OCI-LY3 (cell line): ENCODE results near the gene GCNA.
"Not testable (repeated sequence)": the region's sequence is repeated elsewhere in the genome, so short reads cannot be mapped to it uniquely, and the experiment has no call there.

Experiments
- H2AFZ ChIP-seq: fragments of 200-600, 300-600 bp; shearing (Covaris generic); 2 replicates; pipeline ENCODE4 v1.6.0; 2014; ENCODE audit warnings: antibody characterized with exemption, low read depth, low read length
- H3K27ac ChIP-seq: fragments of 200-600, 300-600 bp; sonication (generic); 2 replicates; pipeline ENCODE4 v1.5.1; 2014; ENCODE audit warnings: mild to moderate bottlenecking, low read length, moderate library complexity, mixed read lengths
- H3K27me3 ChIP-seq: fragments of 200-600, 300-600 bp; sonication (generic); 2 replicates; pipeline ENCODE4 v1.6.1; 2014; ENCODE audit warnings: low read depth, low read length, mixed read lengths
- H3K36me3 ChIP-seq: fragments of 200-600, 300-600 bp; sonication (generic); replicated peaks from 2 replicates; pipeline ENCODE3; 2014; ENCODE audit warnings: low read depth, low read length, mixed read lengths
- H3K4me1 ChIP-seq: fragments of 300-600, 200-600 bp; sonication (generic); 2 replicates; pipeline ENCODE4 v1.6.1; 2014; ENCODE audit warnings: low read length, mixed read lengths
- H3K4me2 ChIP-seq: fragments of 200-600, 300-600 bp; sonication (generic); 2 replicates; pipeline ENCODE4 v1.6.1; 2014; ENCODE audit warnings: low read length, mixed read lengths
- H3K4me3 ChIP-seq: fragments of 300-600, 200-600 bp; sonication (generic); 2 replicates; pipeline ENCODE4 v1.5.1; 2014; ENCODE audit warnings: antibody characterized with exemption, mild to moderate bottlenecking, low read length, moderate library complexity
- H3K79me2 ChIP-seq: fragments of 300-600, 200-600 bp; shearing (Covaris generic); 2 replicates; pipeline ENCODE4 v1.6.1; 2014; ENCODE audit warnings: mild to moderate bottlenecking, low read length, mixed read lengths
- H3K9ac ChIP-seq: fragments of 300-600, 200-600 bp; shearing (Covaris generic); 2 replicates; pipeline ENCODE4 v1.6.0; 2014; ENCODE audit warnings: mild to moderate bottlenecking, low read length, moderate library complexity
- H3K9me3 ChIP-seq: fragments of 200-600, 300-600 bp; shearing (Covaris generic); 2 replicates; pipeline ENCODE4 v1.6.1; 2014; ENCODE audit warnings: low read length, mixed read lengths; ENCODE audit not compliant: insufficient read depth
- H4K20me1 ChIP-seq: fragments of 200-600, 300-600 bp; sonication (generic); 2 replicates; pipeline ENCODE4 v1.6.1; 2016; ENCODE audit warnings: low read length, mixed read lengths; ENCODE audit not compliant: insufficient read depth
- EZH2phosphoT487 ChIP-seq: fragments of 200-600 bp; shearing (Covaris generic); IDR thresholded peaks from 2 replicates; pipeline ENCODE4 v1.6.1; 2018; ENCODE audit warnings: antibody characterized with exemption, mixed run types, low read depth
- TF ChIP-seq, protein P1 (sequence below): fragments of 200-600, 300-600 bp; sonication (generic); IDR thresholded peaks from 2 replicates; pipeline ENCODE4 v1.5.1; 2014; ENCODE audit warnings: antibody characterized with exemption, low read length, low read depth

The GCNA gene

DNA sequence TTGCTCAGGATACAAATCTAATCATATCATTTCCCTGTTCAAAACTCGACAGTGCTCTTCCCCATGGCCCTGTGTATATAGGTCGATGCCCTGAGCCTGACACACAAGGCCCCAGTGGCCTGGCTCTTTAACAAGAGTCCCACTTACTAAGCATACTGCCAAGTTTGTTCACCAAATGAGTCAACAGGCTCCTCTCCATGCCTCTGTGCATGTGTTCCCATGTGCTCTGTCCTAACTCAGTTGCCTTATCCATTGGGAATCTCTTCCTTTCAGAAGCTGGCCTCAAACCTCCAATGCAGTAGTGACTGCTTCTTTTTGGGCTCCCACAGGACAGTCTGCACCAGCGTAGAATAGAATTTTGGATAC, 59.0 kb downstream of the GCNA start:
- Histone ChIP-seq H3K4me3 (no peak overlapping the region), H3K9me3 (no peaks in the 10 kb centered on the region), H3K4me1 (peaks cover 39% of the 10 kb centered on the region), H3K27me3 (no peaks in the 10 kb centered on the region), H2AFZ (no peak overlapping the region), H3K36me3 (no peaks in the 10 kb centered on the region), H3K79me2 (no peaks in the 10 kb centered on the region), H3K27ac (peak overlapping the region; percentile 73), H3K9ac (0 out of 2 replicates have a peak overlapping the region, but pooled peaks have one; percentile 49), H4K20me1 (no peaks in the 10 kb centered on the region), H3K4me2 (peak overlapping the region; percentile 91)
- TF ChIP-seq, protein P1, sequence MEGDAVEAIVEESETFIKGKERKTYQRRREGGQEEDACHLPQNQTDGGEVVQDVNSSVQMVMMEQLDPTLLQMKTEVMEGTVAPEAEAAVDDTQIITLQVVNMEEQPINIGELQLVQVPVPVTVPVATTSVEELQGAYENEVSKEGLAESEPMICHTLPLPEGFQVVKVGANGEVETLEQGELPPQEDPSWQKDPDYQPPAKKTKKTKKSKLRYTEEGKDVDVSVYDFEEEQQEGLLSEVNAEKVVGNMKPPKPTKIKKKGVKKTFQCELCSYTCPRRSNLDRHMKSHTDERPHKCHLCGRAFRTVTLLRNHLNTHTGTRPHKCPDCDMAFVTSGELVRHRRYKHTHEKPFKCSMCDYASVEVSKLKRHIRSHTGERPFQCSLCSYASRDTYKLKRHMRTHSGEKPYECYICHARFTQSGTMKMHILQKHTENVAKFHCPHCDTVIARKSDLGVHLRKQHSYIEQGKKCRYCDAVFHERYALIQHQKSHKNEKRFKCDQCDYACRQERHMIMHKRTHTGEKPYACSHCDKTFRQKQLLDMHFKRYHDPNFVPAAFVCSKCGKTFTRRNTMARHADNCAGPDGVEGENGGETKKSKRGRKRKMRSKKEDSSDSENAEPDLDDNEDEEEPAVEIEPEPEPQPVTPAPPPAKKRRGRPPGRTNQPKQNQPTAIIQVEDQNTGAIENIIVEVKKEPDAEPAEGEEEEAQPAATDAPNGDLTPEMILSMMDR = no peak
- TF ChIP-seq EZH2phosphoT487 = no peak

DNA sequence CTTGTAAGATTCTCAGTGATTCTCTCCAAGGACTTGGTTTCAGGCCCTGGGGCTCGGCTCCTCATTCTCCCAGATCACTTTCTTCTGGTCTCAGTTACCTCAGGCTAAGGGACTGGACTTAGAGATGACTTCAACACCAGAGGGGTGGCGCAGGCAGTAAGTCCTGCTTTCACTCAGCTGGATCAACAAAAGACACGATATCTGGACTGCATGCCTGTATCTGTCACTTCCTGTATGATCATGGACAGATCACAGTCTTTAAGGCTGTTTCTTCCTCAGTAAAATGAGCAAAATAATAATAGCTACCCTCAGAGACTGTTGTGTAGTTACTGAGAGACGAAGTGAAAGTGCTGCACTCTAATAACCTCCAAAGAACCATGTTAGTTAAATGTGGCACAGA, 59.6 kb downstream of the GCNA start:
- Histone ChIP-seq H2AFZ (peak overlapping the region; percentile 83), H3K36me3 (no peaks in the 10 kb centered on the region), H4K20me1 (no peaks in the 10 kb centered on the region), H3K9ac (peak overlapping the region; percentile 49), H3K27ac (peak overlapping the region; percentile 73), H3K9me3 (no peaks in the 10 kb centered on the region), H3K4me2 (peak overlapping the region; percentile 91), H3K4me3 (peak overlapping the region; percentile 54), H3K79me2 (no peaks in the 10 kb centered on the region), H3K4me1 (peaks cover 40% of the 10 kb centered on the region), H3K27me3 (no peaks in the 10 kb centered on the region)
- TF ChIP-seq, protein P1 = no peak
- TF ChIP-seq EZH2phosphoT487 = no peak

DNA sequence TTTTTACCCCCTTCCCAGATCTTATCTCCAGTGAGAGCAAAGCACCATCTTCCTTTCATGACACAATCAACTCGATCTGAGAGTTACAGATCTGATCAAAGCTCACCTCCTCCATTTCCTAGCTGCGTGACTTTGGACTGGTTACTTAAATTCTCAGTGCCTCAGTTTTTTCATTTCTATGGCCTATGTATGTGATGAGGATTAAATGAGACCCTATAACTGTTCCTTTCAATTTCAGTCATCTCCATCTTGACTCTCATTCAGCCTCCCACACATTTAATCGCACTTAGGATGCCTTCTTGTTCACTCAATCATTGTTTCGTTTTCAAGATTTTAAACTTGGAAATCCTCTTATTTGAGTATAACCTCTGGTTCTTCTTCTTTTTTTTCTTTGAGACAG, 60.2 kb downstream of the GCNA start:
- Histone ChIP-seq H3K27me3 (no peaks in the 10 kb centered on the region), H3K4me1 (peaks cover 38% of the 10 kb centered on the region), H3K9ac (peak overlapping the region; percentile 49), H3K36me3 (no peaks in the 10 kb centered on the region), H4K20me1 (no peaks in the 10 kb centered on the region), H3K9me3 (no peaks in the 10 kb centered on the region), H3K27ac (peak overlapping the region; percentile 73), H2AFZ (peak overlapping the region; percentile 83), H3K4me2 (peak overlapping the region; percentile 91), H3K4me3 (peak overlapping the region; percentile 54), H3K79me2 (no peaks in the 10 kb centered on the region)
- no peak for TF ChIP-seq EZH2phosphoT487

DNA sequence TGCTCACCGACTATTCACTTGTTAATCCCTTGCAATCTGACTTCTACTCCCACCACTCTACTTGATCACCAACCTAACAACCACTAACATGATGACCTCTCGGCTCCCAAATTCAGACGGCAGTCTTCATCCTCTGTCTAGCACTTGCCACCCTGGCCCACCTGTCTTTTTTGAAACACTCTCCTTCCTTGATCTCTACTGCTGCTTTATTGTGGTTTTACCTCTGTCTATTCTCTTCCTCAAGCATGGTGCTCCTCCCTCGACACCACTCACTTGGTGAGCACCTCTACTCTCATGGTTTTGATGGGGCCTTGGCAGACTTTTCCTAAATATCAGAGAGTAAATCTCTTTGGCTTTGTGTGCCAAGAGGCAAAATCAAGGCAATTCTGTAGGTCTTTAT, 61.8 kb downstream of the GCNA start:
- Histone ChIP-seq H2AFZ (no peak overlapping the region), H3K9me3 (no peaks in the 10 kb centered on the region), H3K79me2 (no peaks in the 10 kb centered on the region), H3K4me2 (no peak overlapping the region), H3K4me1 (peaks cover 38% of the 10 kb centered on the region), H3K27me3 (no peaks in the 10 kb centered on the region), H3K27ac (no peak overlapping the region), H3K9ac (no peak overlapping the region), H3K36me3 (no peaks in the 10 kb centered on the region), H4K20me1 (no peaks in the 10 kb centered on the region), H3K4me3 (no peak overlapping the region)
- TF ChIP-seq, protein P1 = no peak

DNA sequence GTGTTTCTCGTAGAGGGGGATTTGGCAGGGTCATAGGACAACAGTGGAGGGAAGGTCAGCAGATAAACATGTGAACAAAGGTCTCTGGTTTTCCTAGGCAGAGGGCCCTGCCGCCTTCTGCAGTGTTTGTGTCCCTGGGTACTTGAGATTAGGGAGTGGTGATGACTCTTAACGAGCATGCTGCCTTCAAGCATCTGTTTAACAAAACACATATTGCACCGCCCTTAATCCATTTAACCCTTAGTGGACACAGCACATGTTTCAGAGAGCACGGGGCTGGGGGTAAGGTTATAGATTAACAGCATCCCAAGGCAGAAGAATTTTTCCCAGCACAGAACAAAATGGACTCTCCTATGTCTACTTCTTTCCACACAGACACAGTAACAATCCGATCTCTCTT, 66.2 kb downstream of the GCNA start:
- not testable (repeated sequence) for H3K4me2 ChIP-seq, H3K79me2 ChIP-seq, H3K27me3 ChIP-seq, H3K9me3 ChIP-seq, H3K4me3 ChIP-seq, H3K27ac ChIP-seq, H2AFZ ChIP-seq, H3K9ac ChIP-seq, H3K36me3 ChIP-seq, H4K20me1 ChIP-seq
- H3K4me1 ChIP-seq = peaks cover 13% of the 10 kb centered on the region
